Testis (tissue), 2 donors: ENCODE results near the gene CFAP69.

Source experiments
- POLR2A ChIP-seq: fragments of 450-650 bp; IDR thresholded peaks from one replicate; pipeline ENCODE4 v1.6.1; 2017; ENCODE audit warnings: antibody characterized with exemption, mild to moderate bottlenecking, moderate library complexity
- TF ChIP-seq, protein P1 (sequence below), 3 experiments: fragments of 450-650 bp in 2 of 3; fragments of 200-600 bp in 1 of 3; sonication (generic) in 1 of 3; IDR thresholded peaks; one replicate each; pipeline ENCODE4 v1.5.1; 2016 to 2019; ENCODE audit warnings: antibody characterized with exemption in 3 of 3, mild to moderate bottlenecking in 2 of 3, moderate library complexity in 1 of 3

GRCh38 chr7:90243556-90243955 lies 1.4 kb upstream of the CFAP69 start:
- TF ChIP-seq, protein P1, sequence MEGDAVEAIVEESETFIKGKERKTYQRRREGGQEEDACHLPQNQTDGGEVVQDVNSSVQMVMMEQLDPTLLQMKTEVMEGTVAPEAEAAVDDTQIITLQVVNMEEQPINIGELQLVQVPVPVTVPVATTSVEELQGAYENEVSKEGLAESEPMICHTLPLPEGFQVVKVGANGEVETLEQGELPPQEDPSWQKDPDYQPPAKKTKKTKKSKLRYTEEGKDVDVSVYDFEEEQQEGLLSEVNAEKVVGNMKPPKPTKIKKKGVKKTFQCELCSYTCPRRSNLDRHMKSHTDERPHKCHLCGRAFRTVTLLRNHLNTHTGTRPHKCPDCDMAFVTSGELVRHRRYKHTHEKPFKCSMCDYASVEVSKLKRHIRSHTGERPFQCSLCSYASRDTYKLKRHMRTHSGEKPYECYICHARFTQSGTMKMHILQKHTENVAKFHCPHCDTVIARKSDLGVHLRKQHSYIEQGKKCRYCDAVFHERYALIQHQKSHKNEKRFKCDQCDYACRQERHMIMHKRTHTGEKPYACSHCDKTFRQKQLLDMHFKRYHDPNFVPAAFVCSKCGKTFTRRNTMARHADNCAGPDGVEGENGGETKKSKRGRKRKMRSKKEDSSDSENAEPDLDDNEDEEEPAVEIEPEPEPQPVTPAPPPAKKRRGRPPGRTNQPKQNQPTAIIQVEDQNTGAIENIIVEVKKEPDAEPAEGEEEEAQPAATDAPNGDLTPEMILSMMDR (IDR thresholded peaks at IDR 0.05), result no peak
- no peak for TF ChIP-seq POLR2A
